ENCODE measurements around the gene XRCC1.
A peak's percentile ranks its signal among the peaks of the same experiment; 100 is the strongest.
"Not testable (repeated sequence)": the region's sequence is repeated elsewhere in the genome, so short reads cannot be mapped to it uniquely, and the experiment has no call there.

Gene XRCC1

DNA sequence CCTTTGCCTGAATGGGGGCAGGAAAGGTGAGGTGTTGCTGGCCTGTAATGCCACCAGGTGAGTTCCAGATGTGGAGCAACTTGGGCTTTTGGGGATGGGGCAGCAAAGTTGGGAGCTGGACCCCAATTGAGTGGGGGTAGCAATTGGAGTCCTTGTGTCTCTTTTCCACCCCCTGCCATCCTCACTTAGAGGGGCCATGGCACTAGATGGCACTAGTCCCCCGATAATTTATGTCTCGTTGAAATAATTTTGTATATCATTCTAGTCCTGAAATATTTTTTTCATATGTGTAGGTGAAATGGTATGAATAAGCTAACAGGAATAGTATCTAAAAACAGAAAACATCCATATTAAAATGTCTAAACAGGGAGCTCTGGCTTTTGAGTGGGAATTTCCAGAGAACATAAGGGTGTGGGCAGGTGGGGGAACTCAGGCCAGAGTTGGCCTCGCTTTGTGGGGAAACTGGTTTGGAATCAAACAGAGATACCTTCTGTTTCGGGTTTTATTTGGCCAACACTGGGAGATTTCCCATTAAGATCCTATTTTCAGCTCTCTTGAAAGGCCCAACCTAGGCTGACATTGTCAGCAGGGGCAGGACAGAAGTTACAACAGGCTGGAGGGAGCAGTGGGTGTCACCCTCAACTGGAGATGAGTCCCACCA, 24.4 kb upstream of the XRCC1 start:
- DNase-seq (ENCODE audit: low read depth) = no peak

DNA sequence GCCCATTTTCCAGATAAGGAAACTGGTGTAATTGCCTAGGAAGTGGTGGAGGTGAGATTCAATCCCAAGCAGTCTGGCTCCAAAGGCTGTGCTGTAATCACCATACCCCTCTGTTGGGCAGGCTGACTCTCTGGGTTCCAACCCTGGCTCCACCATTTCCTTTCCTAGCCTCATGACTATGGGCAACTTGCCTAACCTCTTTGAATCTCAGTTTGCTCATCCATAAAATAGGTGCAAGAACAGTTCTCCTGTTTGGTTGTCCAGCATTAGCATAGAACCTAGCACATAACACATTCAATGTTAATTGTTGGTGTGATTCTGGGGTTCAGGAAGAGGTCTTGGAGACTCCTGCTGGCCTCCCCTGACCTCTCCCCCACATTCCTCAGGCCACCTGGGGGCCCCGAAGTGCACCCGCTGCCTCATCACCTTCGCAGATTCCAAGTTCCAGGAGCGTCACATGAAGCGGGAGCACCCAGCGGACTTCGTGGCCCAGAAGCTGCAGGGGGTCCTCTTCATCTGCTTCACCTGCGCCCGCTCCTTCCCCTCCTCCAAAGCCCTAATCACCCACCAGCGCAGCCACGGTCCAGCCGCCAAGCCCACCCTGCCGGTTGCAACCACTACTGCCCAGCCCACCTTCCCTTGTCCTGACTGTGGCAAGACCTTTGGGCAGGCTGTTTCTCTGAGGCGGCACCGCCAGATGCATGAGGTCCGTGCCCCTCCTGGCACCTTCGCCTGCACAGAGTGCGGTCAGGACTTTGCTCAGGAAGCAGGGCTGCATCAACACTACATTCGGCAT, 23.3 kb upstream of the XRCC1 start:
- DNase-seq (ENCODE audit: low read depth) = no peak

DNA sequence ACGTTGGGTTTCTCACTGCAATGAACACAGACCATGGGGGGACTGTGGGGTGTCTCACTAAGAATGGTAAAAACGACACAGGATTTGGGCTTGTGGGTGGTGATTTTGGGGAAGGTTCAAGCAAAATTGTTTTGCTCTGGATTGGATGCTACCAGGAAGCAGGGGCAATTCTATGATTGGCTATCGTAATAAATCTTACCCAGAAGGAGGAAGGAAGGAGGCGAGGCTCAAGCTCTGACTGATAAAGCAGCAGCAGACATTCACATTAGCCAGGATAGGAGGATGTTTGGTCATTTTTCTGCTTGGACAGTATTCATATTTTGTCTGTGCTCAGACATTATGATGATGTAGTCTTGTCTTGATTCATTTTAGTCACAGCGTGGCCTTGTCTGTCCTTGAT, 22.5 kb upstream of the XRCC1 start:
- no peak for DNase-seq (ENCODE audit: low read depth)

DNA sequence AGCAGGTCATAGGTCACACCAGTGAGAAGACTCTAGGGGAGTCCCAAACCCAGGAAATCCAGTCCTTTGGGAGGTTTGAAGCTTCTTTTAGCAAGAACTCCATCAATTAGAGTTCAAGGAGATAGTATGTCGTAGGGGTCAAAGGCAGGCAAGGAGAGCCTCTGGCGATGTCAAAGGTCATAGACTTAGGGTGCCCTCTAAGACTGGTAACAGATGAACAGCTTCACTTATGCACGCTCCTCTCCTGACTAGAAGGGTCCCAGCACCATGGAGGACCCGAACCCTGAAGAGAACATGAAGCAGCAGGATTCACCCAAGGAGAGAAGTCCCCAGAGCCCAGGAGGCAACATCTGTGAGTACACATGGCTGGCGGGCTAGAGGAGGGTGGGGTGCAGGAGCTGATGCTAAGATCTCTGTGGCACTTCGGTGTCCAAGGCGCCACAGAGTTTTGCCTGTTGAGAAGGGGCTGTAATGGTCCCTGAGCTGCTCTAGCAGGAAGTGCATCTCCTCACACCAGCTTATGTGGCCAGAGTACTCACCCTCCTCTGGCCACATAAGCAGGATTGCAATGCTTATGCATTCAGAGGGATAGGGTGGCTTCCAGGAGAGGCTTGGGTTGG, 21.6 kb upstream of the XRCC1 start:
- DNase-seq (ENCODE audit: low read depth) = no peak

DNA sequence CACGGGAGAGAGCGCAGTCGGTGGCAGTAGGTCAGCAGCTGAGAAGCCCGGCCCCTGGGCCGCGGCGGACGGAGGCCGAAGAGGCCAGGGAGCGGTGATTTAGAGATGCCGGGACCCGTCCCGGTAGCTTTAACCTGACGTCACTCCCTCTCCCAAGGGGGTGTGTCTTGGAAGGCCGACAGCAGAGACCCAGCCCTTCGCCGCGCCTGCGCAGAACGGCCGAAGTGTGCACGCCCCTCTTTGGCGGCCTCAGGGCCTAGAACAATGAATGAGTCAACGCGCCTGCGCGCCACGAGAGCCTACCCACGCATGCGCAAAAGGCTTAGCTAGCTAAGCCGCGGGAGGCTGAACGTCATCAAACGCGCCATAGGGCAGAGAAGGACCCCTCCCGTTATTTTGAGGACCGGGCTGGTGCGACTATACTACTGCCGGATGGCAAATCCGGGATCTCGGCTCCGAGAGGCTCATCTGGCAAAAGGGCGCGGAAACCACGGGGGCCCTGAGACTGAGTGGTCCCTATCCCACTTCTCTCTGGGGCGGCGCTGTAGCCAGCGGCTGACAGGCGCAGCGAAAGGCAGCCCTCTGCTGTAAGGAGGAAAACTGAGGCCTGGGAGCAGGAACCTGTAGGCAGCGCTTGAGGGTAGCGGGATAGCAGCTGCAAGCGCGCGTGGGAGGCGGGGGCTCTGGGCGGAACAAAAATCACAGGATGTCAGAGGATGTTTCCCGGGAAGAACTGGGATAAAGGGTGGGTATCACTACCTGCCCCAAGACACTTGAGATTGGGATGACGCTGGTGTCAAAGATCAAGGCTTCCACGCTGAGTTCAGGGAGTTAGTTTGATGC, 20.9 kb upstream of the XRCC1 start, which contains the start of the genes IRGQ and ZNF576:
TSS of gene IRGQ (minus strand) at position 136 of the 843 bp plus-strand sequence. CDS start 796 bp downstream, outside the sequence.
TSS of gene ZNF576 (plus strand) at position 597 of the 843 bp plus-strand sequence. CDS start 514 bp downstream, outside the sequence.
- peak; percentile 100 for DNase-seq (ENCODE audit: low read depth)

DNA sequence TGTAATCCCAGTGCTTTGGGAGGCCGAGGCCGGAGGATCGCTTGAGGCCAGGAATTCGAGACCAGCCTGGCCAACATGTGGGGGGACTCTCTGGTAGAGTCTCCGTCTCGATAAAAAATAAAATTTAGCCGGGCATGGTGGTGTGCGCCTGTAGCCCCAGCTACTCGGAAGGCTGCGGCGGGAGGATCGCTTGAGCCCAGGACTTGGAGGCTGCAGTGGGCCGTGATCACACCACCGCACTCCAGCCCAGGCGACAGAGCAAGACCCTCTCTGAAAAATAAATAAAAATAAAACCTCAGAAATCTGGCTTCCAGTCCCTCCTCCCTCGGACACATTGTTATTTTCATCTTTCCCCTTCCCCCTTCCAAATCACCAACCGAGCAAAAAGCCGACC, 20.3 kb upstream of the XRCC1 start:
- no peak for DNase-seq (ENCODE audit: low read depth)

DNA sequence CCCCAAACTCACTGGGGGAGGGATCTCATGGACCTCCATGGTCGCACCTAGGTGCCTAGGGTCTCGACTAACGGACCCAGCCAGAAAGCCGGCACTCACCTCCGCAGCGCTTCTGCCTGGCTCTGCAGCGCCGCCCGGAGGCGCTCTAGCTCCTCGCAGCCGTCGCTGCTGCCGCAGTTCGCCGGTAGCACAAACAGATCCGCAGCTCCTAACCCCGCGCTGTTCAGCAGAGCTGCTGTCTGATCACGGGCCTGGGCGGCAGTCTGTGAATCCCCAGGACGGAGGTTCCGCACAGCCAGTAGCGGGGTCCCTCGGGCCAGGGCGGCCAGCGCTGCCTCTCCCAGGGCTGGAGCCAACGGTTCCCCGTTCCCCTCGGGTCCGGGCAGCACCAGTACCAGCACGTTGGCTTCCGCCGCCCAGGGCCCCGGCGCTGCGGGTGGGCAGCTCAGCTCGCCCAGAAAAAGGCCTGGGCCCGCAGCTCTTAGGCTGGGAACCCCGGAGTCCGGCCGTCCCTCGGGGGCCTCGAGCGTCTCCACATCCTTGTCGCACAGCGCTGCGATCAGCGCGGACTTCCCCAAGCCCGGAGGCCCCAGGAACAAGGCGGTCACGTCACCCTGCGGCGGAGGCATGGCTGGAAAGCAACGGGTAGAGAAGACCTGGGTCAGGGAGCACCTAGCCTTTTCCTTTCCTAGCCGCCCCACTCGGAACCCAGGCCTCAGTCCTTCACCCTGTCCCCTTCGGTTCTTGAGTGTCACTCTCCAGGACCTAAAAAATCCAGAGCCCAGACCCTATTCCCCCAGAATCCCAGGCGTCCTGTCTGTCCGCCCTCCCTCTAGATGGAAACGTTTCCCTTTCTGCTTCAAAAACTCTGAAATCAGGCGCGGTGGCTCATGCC, 19.6 kb upstream of the XRCC1 start:
- peak; percentile 32 for DNase-seq (ENCODE audit: low read depth)

DNA sequence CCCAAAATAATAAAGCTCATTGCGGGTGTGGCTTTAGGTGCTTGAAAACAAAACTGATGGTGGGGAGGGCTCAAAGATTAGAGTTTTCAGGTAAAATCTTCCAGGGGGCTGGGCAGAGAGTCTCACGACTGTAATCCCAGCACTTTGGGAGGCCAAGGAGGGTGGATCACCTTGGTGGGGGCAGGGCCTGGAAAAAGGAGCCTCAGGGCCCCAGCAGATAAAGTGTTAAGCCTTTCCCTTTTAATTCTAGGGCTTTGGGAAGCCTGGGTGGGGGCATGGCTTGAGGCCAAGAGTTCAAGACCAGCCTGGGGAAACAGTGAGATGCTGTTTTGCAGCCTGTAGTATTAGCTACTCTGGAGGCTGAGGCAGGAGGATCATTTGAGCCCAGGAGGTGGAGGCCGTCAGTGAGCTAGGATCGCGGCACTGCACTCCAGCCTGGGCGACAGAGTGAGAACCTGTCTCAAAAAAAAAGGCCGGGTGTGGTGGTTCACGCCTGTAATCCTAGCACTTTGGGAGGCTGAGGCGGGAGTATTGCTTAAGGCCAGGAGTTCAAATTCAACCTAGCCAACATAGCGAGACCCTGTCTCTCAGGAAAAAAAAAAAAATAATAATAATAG, 18.9 kb upstream of the XRCC1 start:
- DNase-seq (ENCODE audit: low read depth) = no peak

DNA sequence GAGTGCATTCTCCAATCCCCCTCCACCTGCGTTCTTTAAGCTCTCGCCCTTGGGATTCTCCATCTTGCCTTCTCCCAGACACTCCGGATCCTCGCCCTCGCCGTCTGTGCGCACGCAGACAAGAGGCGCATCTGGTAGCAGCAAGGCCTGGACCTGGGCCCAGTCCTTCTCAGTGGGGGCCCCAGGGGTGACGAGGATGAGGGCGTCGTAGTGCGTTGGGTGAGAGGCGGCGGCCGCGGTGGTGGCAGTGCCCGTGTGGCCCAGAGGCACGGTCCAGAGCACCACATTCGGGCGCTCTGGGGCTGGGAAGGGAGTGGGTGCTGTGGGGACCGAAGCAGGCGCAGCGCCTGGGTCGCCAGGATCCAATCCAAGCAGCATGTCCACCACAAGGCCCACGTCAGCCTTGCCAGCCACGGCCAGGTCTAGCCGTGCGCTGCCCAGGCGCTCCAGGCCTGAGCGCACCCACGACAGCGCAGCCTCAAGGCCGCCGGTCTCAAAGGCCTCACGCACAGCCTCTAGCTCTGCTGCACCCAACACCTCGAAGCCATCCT, 17.5 kb upstream of the XRCC1 start:
- DNase-seq (ENCODE audit: low read depth) = no peak

DNA sequence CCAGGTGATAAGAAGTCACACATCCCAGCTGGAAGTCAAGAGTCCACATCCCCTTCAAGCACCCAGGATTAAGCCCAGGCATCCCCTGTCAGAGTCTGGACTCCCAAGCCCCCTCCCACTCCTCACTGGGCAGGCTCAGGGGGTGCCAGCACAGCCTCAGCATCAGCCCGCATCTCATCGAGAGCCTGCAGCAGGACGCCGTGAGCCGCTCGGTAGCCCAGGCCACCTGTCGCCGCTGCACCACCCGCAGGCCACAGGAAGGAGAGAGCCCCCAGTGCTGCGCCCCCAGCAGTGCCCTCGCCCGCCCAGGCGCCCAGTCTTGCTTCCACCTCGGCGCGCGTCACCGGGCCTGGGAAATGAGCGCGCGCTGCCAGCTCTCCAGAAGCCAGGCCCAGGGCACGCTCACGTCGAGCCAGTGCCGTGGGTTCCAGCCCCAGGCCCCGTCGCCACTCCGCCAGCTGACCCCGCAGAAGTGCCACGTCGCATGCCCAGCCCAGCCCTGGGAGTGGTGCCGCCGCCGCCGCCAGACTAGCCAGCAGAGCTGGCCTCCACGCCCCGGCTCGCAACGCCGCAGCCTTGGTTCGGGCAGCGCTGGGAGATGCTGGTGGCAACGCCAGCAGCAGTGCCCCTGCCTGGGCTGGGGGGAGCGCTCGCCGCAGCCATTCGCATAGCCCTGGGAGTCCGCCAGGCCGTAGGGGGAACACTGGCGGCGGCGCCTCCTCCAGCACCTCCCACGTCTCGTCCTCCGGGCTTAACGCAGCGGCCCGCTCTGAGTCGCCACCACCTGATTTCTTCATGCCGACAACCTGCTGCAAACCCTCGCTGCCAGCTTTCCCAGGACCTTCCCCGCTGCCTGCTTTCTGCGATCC, 16.8 kb upstream of the XRCC1 start:
- DNase-seq (ENCODE audit: low read depth) = no peak

DNA sequence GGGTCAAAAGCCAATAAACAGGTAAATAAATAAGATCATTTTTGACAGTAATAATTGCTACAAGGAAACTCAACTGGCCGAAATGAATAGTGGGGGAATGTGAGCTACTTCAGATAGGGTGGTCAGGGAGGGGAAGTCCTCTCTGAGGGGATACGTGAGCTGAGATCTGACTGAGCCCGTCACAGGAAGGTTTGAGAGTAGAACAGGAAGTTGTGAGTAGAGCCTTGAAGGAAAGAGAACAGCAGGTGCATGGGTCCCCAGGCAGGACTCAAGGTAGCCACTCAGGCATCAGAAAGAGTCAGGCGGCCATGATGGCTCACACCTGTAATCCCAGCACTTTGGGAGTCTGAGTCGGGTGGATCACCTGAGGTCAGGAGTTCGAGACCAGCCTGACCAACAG, 14.4 kb upstream of the XRCC1 start:
- no peak for DNase-seq (ENCODE audit: low read depth)

DNA sequence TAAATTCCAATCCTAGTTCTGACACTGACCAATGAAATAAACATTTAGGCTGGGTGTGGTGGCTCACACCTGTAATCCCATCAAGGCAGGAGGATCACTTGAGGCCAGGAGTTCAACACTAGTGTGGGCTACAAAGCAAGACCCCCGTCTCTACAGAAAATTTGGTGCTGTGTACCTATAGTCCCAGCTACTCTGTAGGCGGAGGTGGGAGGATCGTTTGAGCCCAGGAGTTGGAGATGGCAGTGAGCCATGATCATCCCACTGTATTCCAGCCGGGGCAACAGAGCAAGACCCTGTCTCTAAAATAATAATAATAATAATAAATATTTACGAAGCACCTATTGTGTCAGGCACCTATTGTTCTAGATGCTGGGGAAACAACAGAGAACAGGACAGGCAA, 13.9 kb upstream of the XRCC1 start:
- DNase-seq (ENCODE audit: low read depth) = no peak

DNA sequence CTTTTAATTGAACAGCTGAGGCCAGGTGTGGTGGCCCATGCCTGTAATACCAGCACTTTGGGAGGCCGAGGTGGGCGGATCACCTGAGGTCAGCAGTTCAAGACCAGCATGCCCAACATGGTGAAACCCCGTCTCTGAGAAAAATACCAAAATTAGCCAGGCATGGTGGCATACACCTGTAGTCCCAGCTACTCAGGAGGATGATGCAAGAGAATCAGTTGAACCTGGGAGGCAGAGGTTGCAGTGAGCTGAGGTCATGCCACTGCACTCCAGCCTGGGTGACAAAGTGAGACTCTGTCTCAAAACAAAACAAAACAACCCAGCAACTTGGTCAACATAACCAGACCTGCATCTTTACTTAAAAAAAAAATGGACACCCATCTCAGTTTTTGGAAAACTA, 11.7 kb upstream of the XRCC1 start:
- not testable (repeated sequence) for DNase-seq (ENCODE audit: low read depth)

DNA sequence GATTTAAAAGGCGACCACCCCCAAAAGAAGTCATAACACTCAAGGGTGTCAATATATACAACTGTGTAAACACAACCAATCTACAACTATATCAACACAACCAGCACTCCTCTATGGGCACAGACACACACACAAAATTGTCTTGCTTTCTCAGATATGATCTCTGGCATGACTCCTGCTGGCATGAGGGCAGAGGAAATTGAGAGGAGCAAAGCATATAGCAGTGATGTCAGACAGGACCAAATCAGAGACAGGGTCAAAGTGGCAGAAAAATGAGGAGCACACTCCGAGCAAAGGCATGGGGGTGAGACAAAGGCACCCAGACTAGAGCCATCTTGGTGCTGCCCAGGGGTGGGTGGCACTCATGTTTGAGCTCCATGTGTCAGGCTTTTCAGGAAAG, 11.0 kb upstream of the XRCC1 start:
- no peak for DNase-seq (ENCODE audit: low read depth)

DNA sequence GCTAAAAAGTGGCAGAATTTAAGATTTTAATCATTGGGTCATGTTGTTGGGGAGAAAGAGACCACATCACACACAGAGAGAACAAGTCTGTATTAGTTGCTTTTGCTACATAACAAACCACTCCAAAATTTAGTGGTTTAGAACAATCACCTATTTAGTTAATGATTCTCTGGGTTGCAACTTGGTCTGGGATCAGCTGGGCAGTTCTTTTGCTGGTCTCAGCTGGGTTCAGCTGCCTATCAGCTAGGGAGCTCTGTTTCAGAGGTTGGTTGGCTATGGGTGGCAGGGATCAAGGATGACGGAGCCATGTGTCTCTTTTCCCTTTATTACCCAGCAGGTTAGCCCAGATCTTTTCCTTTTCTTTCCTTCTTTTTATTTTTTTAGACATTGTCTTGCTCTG, 9.2 kb upstream of the XRCC1 start:
- no peak for DNase-seq (ENCODE audit: low read depth)

DNA sequence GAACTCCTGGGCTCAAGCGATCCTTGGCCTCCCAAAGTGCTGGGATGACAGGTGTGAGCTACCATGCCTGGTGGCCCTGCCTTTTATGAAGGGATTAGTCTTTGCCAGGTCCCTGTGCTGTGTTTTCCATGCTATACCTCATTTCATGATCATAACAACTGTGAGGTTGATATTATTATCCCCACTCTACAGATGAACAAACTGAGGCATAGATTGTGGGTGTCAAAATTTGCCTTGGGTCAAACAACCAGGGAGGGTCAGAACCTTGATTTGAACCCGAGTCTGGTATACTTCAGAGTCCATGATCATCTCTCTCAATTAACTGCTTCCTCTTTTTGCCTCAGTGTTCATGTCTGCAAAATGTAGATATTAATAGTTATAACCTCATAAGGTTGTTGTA, 7.2 kb upstream of the XRCC1 start:
- DNase-seq (ENCODE audit: low read depth) = no peak

DNA sequence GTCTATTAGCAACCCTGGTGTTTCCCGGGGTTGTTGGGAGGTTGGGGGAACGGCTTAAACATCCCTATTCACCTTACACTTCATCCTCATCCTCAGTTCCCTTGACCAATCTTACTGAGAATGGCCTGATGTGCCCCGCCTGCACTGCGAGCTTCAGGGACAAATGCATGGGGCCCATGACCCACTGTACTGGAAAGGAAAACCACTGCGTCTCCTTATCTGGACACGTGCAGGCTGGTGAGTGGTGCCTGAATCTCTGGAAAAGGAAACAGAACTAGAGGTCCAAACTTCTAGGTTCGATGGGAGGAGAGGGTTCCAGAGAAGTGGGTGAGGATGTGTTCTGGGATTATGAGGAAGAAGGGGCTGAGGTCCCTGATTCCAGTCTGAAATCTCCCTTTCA, 6.1 kb upstream of the XRCC1 start:
- no peak for DNase-seq (ENCODE audit: low read depth)

DNA sequence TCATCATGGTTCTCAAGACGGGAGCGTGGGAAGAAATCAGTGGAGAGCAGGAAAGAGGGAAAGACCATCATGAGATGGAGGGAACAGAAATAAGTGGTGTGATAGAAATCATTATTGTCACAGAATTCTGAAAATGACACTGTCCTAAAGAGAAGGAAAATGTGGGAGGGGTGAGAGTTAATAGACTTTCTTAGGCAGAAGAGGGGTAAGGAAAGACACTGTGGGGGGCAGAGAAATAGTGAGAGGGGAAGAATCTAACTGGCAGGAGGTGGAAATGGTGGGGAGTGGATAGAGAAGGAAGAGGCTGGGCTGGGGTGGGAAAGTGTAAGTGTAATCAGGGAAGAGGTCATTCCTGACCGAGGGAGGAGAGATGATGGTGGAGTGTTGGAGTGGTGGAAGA, 3.5 kb upstream of the XRCC1 start:
- DNase-seq (ENCODE audit: low read depth) = no peak
